Panc1 (cell line): Measurements from ENCODE around the gene USH1G.

Experiments
- CTCF ChIP-seq: fragments of 450-650 bp; IDR thresholded peaks from 2 replicates; pipeline ENCODE4 v1.5.1; 2017; ENCODE audit warnings: mild to moderate bottlenecking
- POLR2AphosphoS5 ChIP-seq: IDR thresholded peaks from 2 replicates; pipeline ENCODE4 v1.6.1; 2012; ENCODE audit warnings: mild to moderate bottlenecking, low read depth, low read length, moderate library complexity
- SIN3A ChIP-seq: IDR thresholded peaks from 2 replicates; pipeline ENCODE4 v1.6.1; 2012; ENCODE audit warnings: low read depth, mild to moderate bottlenecking, low read length, moderate library complexity, borderline replicate concordance; ENCODE audit not compliant: insufficient read depth
- TCF7L2 ChIP-seq: IDR thresholded peaks from 2 replicates; pipeline ENCODE4 v1.6.1; 2011; ENCODE audit warnings: mild to moderate bottlenecking, low read depth, low read length, inconsistent platforms

- TF ChIP-seq SIN3A (no peak), TCF7L2 (no peak), CTCF (no peak), POLR2AphosphoS5 (no peak)
Observed at GRCh38 chr17:74971842-74972106, 48.7 kb upstream of the USH1G start.
